H1 (cell line): ENCODE results near the gene SELPLG. TPM values are rescaled to one million over a fixed set of nuclear protein-coding genes. Genes with fewer than 3 reads are reported as not detected.

ENCODE experiments used
- BACH1 ChIP-seq: IDR thresholded peaks from 2 replicates; pipeline ENCODE4 v1.6.1; 2012; ENCODE audit warnings: low read length, improper control_type of control experiment
- CHD1 ChIP-seq: IDR thresholded peaks from 2 replicates; pipeline ENCODE4 v1.6.1; 2012; ENCODE audit warnings: low read depth, low read length, improper control_type of control experiment
- CHD7 ChIP-seq: fragments of 300-600 bp; sonication (generic); IDR thresholded peaks from 2 replicates; pipeline ENCODE4 v1.7.1; 2012; ENCODE audit warnings: low read length, moderate library complexity, mild to moderate bottlenecking, inconsistent platforms; ENCODE audit not compliant: insufficient replicate concordance
- CREB1 ChIP-seq: IDR thresholded peaks from 2 replicates; pipeline ENCODE4 v1.6.1; 2012; ENCODE audit warnings: inconsistent platforms
- FOSL1 ChIP-seq: IDR thresholded peaks from 2 replicates; pipeline ENCODE4 v1.6.1; 2011; ENCODE audit warnings: mild to moderate bottlenecking, low read depth, low read length, moderate library complexity; ENCODE audit not compliant: insufficient read depth
- JUN ChIP-seq: IDR thresholded peaks from 2 replicates; pipeline ENCODE4 v1.6.1; 2011; ENCODE audit warnings: low read depth, mild to moderate bottlenecking, improper control_type of control experiment, low read length
- MAFK ChIP-seq: IDR thresholded peaks from 2 replicates; pipeline ENCODE4 v1.6.1; 2012; ENCODE audit warnings: low read depth, mild to moderate bottlenecking, improper control_type of control experiment, low read length
- NANOG ChIP-seq: IDR thresholded peaks from 2 replicates; pipeline ENCODE4 v1.6.1; 2011; ENCODE audit warnings: low read length, low read depth, mild to moderate bottlenecking, inconsistent platforms; ENCODE audit not compliant: insufficient read depth, poor library complexity, severe bottlenecking
- POLR2A ChIP-seq, 2 experiments: IDR thresholded peaks; 1 replicate in 1 of 2; 2 replicates in 1 of 2; pipeline ENCODE4 v1.6.1; 2011; ENCODE audit warnings: low read depth in 2 of 2, low read length in 2 of 2, mild to moderate bottlenecking in 2 of 2; ENCODE audit errors: control extremely low read depth in 1 of 2
- SAP30 ChIP-seq: fragments of 300-600 bp; sonication (generic); IDR thresholded peaks from 2 replicates; pipeline ENCODE4 v1.7.1; 2012; ENCODE audit warnings: low read length, moderate library complexity, mild to moderate bottlenecking, inconsistent platforms; ENCODE audit not compliant: insufficient read depth, insufficient replicate concordance
- SP1 ChIP-seq: IDR thresholded peaks from 2 replicates; pipeline ENCODE4 v1.6.1; 2011; ENCODE audit warnings: low read depth, low read length
- SRF ChIP-seq: IDR thresholded peaks from 2 replicates; pipeline ENCODE4 v1.6.1; 2011; ENCODE audit warnings: mild to moderate bottlenecking, low read depth, low read length, moderate library complexity
- polyA plus RNA-seq, 7 experiments: library from polyadenylated mRNA; depleted of rRNA in 3 of 7; stranded (reverse) in 5 of 7; unstranded in 2 of 7; fragments of >200 nt in 5 of 7; fragments of 200-250 nt in 2 of 7; gene quantifications; 1 replicate in 5 of 7; 2 replicates in 1 of 7; 4 replicates in 1 of 7; pipeline versions ENCODE4 v1.2.1 to v1.2.3, GENCODE V29; 2011 to 2013; ENCODE audit warnings: missing spikeins in 2 of 7, mixed read lengths in 2 of 7
- total RNA-seq: library from RNA; stranded (reverse); fragmentation: NEBNext Ultra II Directional; extraction: Animal tissue kit (Norgen Biotek cat#: 25700); gene quantifications from 2 replicates; pipeline ENCODE4 v1.2.1, GENCODE V29; 2021

The SELPLG gene
- total and polyA plus RNA-seq, 2 of the 8 experiments (the other 6 are each of a cell fraction or from before 2014, with no cell fraction given): 0.18 TPM; not detected in 1

- TF ChIP-seq CHD7 (no peak), MAFK (no peak), POLR2A (IDR thresholded peaks at IDR 0.05; ENCODE audit: control extremely low read depth in 1 of 2, low read depth in 2 of 2, low read length in 2 of 2) (no peak), CHD1 (no peak), SAP30 (no peak), FOSL1 (no peak), CREB1 (no peak), NANOG (no peak), SP1 (no peak), JUN (no peak), BACH1 (no peak), SRF (no peak)
Measured at GRCh38 chr12:108585864-108586263, 47.8 kb downstream of the SELPLG start (continued).
